Sigmoid colon (tissue), 4 donors: ENCODE measurements around the gene SH3RF2.

ENCODE experiments used
- EP300 ChIP-seq, 4 donors: sonication (generic); formaldehyde crosslinking; IDR thresholded peaks; one replicate each; pipeline ENCODE4 v1.6.1; 2017; ENCODE audit warnings: antibody characterized with exemption in 4 of 4
- POLR2A ChIP-seq, 2 donors: fragments of 450-650 bp; IDR thresholded peaks; one replicate each; pipeline ENCODE4 v1.6.1; 2016; ENCODE audit warnings: antibody characterized with exemption in 2 of 2, mild to moderate bottlenecking in 2 of 2, moderate library complexity in 2 of 2
- POLR2AphosphoS5 ChIP-seq, 4 donors: sonication (generic); formaldehyde crosslinking; IDR thresholded peaks; one replicate each; pipeline ENCODE4 v1.6.1; 2017; ENCODE audit warnings: antibody characterized with exemption in 4 of 4
- TF ChIP-seq, protein P1 (sequence below), 4 experiments: fragments of 450-650 bp in 3 of 4; fragments of 200-600 bp in 1 of 4; IDR thresholded peaks; one replicate each; pipeline ENCODE4 v1.5.1; 2016 to 2019; ENCODE audit warnings: antibody characterized with exemption in 4 of 4, mild to moderate bottlenecking in 3 of 4, moderate library complexity in 2 of 4

DNA sequence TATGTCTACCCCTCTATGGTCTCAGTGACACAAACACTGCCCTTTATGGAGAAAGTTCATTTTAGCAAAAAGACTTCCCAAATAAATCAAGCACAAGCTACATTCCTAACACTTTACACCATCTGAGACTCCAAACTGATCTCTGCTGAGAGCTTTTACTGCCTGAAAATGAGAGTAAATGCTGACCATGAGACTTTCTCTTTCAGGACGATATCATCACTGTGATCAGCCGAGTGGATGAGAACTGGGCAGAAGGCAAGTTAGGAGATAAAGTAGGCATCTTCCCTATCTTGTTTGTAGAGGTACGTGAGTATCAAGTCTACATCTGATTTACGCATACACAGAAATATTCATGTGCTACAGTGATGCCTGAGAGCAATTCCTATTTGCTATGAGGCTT lies 67.5 kb downstream of the SH3RF2 start:
- TF ChIP-seq, protein P1, sequence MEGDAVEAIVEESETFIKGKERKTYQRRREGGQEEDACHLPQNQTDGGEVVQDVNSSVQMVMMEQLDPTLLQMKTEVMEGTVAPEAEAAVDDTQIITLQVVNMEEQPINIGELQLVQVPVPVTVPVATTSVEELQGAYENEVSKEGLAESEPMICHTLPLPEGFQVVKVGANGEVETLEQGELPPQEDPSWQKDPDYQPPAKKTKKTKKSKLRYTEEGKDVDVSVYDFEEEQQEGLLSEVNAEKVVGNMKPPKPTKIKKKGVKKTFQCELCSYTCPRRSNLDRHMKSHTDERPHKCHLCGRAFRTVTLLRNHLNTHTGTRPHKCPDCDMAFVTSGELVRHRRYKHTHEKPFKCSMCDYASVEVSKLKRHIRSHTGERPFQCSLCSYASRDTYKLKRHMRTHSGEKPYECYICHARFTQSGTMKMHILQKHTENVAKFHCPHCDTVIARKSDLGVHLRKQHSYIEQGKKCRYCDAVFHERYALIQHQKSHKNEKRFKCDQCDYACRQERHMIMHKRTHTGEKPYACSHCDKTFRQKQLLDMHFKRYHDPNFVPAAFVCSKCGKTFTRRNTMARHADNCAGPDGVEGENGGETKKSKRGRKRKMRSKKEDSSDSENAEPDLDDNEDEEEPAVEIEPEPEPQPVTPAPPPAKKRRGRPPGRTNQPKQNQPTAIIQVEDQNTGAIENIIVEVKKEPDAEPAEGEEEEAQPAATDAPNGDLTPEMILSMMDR (IDR thresholded peaks at IDR 0.05): no peak
- TF ChIP-seq POLR2A (IDR thresholded peaks at IDR 0.05) (no peak), EP300 (IDR thresholded peaks at IDR 0.05) (no peak), POLR2AphosphoS5 (IDR thresholded peaks at IDR 0.05) (no peak)
